Spleen (tissue), 7 donors: ENCODE measurements around the gene PLA1A.

Source experiments
- POLR2A ChIP-seq, 3 donors: fragments of 450-650 bp; IDR thresholded peaks; one replicate each; pipeline ENCODE4 v1.5.1; 2017; ENCODE audit warnings: antibody characterized with exemption in 3 of 3, mild to moderate bottlenecking in 1 of 3
- POLR2AphosphoS5 ChIP-seq, 3 donors: sonication (generic); formaldehyde crosslinking; IDR thresholded peaks; one replicate each; pipeline ENCODE4 v1.5.1; 2017; ENCODE audit warnings: antibody characterized with exemption in 3 of 3
- TF ChIP-seq, protein P1 (sequence below), 11 experiments: fragments of 200-600 bp in 7 of 11; fragments of 450-650 bp in 4 of 11; sonication (generic) in 4 of 11; IDR thresholded peaks in 8 of 11; conservative IDR thresholded peaks in 3 of 11; 1 replicate in 7 of 11; 2 replicates in 4 of 11; pipeline versions ENCODE4 v1.4.0 to v1.8.0; 2016 to 2021; ENCODE audit warnings: antibody characterized with exemption in 11 of 11, inconsistent platforms in 4 of 11, mild to moderate bottlenecking in 1 of 11
- donor health status: DM: no; HTN: no; CAD: no; lungs with moderate emphysema.
- donor health status: DM: no; HTN: no; CAD: no.
- donor health status: DM: no; HTN: no; CAD: no.

DNA sequence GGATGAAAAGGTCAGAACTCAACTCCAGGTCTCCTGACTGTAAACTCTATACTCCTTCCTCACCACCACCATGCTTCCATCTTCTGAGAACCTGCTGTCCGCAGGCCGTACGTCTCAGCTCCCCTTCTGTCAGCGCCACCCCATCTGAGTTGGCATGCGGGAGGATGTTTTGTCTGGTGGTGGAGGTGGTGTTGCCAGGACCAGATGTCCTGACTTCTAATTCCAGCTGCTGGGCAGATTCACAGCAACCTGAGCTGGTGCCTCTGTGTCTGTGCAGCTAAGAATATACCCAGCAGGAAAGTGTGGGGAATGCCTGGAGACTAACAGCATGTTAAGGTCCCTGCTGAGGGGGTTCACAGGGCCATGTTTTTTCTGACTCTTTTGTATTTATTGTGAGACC lies 23.2 kb downstream of the PLA1A start:
- TF ChIP-seq, protein P1, sequence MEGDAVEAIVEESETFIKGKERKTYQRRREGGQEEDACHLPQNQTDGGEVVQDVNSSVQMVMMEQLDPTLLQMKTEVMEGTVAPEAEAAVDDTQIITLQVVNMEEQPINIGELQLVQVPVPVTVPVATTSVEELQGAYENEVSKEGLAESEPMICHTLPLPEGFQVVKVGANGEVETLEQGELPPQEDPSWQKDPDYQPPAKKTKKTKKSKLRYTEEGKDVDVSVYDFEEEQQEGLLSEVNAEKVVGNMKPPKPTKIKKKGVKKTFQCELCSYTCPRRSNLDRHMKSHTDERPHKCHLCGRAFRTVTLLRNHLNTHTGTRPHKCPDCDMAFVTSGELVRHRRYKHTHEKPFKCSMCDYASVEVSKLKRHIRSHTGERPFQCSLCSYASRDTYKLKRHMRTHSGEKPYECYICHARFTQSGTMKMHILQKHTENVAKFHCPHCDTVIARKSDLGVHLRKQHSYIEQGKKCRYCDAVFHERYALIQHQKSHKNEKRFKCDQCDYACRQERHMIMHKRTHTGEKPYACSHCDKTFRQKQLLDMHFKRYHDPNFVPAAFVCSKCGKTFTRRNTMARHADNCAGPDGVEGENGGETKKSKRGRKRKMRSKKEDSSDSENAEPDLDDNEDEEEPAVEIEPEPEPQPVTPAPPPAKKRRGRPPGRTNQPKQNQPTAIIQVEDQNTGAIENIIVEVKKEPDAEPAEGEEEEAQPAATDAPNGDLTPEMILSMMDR (IDR thresholded peaks at IDR 0.05 in 8 of 11, conservative IDR thresholded peaks at IDR 0.05 in 3 of 11), result no peak
- TF ChIP-seq POLR2AphosphoS5 (IDR thresholded peaks at IDR 0.05), result no peak
- TF ChIP-seq POLR2A (IDR thresholded peaks at IDR 0.05), result no peak
